Measurements from ENCODE around the gene DOK3. TPM values are rescaled to one million over a fixed set of nuclear protein-coding genes. Genes with fewer than 3 reads are reported as not detected.

The DOK3 gene
- total and polyA plus RNA-seq, 2 experiments from 2014 or later: 2.2 to 11.1 TPM

DNA sequence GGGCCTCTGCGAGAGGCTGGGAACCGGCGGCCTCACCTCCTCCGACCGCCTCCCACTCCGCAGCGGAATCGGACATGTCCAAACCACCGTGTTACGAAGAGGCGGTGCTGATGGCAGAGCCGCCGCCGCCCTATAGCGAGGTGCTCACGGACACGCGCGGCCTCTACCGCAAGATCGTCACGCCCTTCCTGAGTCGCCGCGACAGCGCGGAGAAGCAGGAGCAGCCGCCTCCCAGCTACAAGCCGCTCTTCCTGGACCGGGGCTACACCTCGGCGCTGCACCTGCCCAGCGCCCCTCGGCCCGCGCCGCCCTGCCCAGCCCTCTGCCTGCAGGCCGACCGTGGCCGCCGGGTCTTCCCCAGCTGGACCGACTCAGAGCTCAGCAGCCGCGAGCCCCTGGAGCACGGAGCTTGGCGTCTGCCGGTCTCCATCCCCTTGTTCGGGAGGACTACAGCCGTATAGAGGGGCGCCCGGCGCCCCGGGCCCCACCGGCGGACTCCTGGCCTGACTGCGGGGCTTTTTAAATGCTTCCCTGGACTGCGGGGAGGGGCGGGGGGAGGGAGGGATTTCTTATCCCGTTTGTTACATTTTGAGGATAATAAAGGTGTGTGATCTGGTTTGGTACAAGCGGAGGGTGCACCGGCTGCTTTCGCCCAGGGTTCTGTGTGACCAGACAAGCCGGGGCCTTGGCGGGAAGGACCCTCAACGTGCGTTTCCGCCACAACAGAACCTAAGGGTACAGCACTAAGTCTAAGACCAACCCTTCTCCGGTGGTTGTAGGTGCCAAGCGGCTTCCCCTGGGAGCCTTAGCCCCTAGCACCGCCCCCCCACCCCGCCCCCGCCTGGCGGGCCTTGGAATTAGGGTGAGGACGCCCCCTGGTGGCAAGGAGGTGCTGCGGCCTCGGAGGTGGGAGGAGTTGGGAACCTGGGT is 53.7 kb downstream of the DOK3 start:
- Histone ChIP-seq H3K4me1 (ENCODE audit: insufficient read depth) (peaks cover 19% of the 10 kb centered on the region), H3K9me2 (ENCODE audit: insufficient read depth) (no peaks in the 10 kb centered on the region), H2AFZ (no peak overlapping the region), H3K27me3 (ENCODE audit: insufficient read depth) (peaks cover 19% of the 10 kb centered on the region), H4K20me1 (replicated peaks; ENCODE audit: insufficient read depth) (peaks cover 21% of the 10 kb centered on the region), H3K4me2 (peak overlapping the region; percentile 96), H3K79me2 (replicated peaks; ENCODE audit: insufficient read depth) (no peaks in the 10 kb centered on the region; the same call in 1 of the 2 replicates), H3K4me3 (peak overlapping the region; percentile 85), H3K27ac (ENCODE audit: low read depth) (peak overlapping the region; percentile 84; the same call in 1 of the 2 replicates), H3F3A (replicated peaks; ENCODE audit: low read depth) (peaks cover 49% of the 10 kb centered on the region), H3K36me3 (ENCODE audit: insufficient read depth) (peaks cover 16% of the 10 kb centered on the region)
- Mint-ChIP-seq H3K9me3 (peaks cover 3% of the 10 kb centered on the region; the same call in 2 of the 3 replicates), H3K36me3 (ENCODE audit: low read depth) (peaks cover 38% of the 10 kb centered on the region), H3K4me1 (peaks cover 23% of the 10 kb centered on the region), H3K27ac (peak overlapping the region; percentile 97), H3K27me3 (ENCODE audit: insufficient read depth, low read depth, poor library complexity) (peaks cover 43% of the 10 kb centered on the region), H3K4me3 (peak overlapping the region; percentile 78)
- TF ChIP-seq NANOG (IDR thresholded peaks at IDR 0.05; ENCODE audit: borderline replicate concordance) (no peak), POLR2AphosphoS5 (IDR thresholded peaks at IDR 0.05; ENCODE audit: low read depth) (peak; percentile 78)
- TF ChIP-seq, protein P1, sequence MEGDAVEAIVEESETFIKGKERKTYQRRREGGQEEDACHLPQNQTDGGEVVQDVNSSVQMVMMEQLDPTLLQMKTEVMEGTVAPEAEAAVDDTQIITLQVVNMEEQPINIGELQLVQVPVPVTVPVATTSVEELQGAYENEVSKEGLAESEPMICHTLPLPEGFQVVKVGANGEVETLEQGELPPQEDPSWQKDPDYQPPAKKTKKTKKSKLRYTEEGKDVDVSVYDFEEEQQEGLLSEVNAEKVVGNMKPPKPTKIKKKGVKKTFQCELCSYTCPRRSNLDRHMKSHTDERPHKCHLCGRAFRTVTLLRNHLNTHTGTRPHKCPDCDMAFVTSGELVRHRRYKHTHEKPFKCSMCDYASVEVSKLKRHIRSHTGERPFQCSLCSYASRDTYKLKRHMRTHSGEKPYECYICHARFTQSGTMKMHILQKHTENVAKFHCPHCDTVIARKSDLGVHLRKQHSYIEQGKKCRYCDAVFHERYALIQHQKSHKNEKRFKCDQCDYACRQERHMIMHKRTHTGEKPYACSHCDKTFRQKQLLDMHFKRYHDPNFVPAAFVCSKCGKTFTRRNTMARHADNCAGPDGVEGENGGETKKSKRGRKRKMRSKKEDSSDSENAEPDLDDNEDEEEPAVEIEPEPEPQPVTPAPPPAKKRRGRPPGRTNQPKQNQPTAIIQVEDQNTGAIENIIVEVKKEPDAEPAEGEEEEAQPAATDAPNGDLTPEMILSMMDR (conservative IDR thresholded peaks at IDR 0.05; ENCODE audit: low read depth in 2 of 2): peak; percentile 73 to 94
- DNase-seq (ENCODE audit: low spot score) (peak; percentile 97), ATAC-seq (peak; percentile 19)

DNA sequence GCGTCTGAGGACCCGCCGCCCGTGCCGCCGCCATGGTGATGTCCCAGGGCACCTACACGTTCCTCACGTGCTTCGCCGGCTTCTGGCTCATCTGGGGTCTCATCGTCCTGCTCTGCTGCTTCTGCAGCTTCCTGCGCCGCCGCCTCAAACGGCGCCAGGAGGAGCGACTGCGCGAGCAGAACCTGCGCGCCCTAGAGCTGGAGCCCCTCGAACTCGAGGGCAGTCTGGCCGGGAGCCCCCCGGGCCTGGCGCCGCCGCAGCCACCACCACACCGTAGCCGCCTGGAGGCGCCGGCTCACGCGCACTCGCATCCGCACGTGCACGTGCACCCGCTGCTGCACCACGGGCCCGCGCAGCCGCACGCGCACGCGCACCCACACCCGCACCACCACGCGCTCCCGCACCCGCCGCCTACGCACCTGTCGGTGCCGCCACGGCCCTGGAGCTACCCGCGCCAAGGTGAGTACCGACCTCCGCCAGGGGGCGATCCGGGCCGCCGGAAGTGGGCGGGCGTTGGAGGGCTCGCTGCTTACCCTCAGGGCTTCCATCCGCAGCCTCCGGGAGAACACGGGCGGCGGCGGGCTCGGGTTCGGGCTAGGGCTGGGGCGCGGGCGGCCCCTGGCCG is 54.5 kb downstream of the DOK3 start:
- Mint-ChIP-seq H3K4me1 (peaks cover 26% of the 10 kb centered on the region), H3K4me3 (peak overlapping the region; percentile 78), H3K27ac (no peak overlapping the region), H3K9me3 (peaks cover 3% of the 10 kb centered on the region; the same call in 2 of the 3 replicates), H3K36me3 (ENCODE audit: low read depth) (peaks cover 32% of the 10 kb centered on the region), H3K27me3 (ENCODE audit: insufficient read depth, low read depth, poor library complexity) (peaks cover 39% of the 10 kb centered on the region)
- no peaks in the 10 kb centered on the region; the same call in 1 of the 2 replicates for H3K79me2 ChIP-seq (replicated peaks; ENCODE audit: insufficient read depth)
- H4K20me1 ChIP-seq (replicated peaks; ENCODE audit: insufficient read depth): peaks cover 21% of the 10 kb centered on the region
- peaks cover 19% of the 10 kb centered on the region for H3K27me3 ChIP-seq (ENCODE audit: insufficient read depth)
- peak overlapping the region; percentile 96 for H3K4me2 ChIP-seq
- peak overlapping the region; percentile 85 for H3K4me3 ChIP-seq
- no peaks in the 10 kb centered on the region for H3K9me2 ChIP-seq (ENCODE audit: insufficient read depth)
- peak overlapping the region; percentile 38; the same call in 1 of the 2 replicates for H2AFZ ChIP-seq
- peaks cover 10% of the 10 kb centered on the region; the same call in 1 of the 2 replicates for H3K36me3 ChIP-seq (ENCODE audit: insufficient read depth)
- peaks cover 19% of the 10 kb centered on the region for H3K4me1 ChIP-seq (ENCODE audit: insufficient read depth)
- H3K27ac ChIP-seq (ENCODE audit: low read depth): peak overlapping the region; percentile 84; the same call in 1 of the 2 replicates
- DNase-seq (ENCODE audit: low spot score) (peak; percentile 95), ATAC-seq (peak; percentile 59)
- H3F3A ChIP-seq (replicated peaks; ENCODE audit: low read depth): peaks cover 44% of the 10 kb centered on the region
- TF ChIP-seq CREB1 (CRISPR knock-in tag; IDR thresholded peaks at IDR 0.05; ENCODE audit: low read depth): peak; percentile 56; the same call in 1 of the 2 replicates
- TF ChIP-seq, protein P2, sequence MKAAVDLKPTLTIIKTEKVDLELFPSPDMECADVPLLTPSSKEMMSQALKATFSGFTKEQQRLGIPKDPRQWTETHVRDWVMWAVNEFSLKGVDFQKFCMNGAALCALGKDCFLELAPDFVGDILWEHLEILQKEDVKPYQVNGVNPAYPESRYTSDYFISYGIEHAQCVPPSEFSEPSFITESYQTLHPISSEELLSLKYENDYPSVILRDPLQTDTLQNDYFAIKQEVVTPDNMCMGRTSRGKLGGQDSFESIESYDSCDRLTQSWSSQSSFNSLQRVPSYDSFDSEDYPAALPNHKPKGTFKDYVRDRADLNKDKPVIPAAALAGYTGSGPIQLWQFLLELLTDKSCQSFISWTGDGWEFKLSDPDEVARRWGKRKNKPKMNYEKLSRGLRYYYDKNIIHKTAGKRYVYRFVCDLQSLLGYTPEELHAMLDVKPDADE (IDR thresholded peaks at IDR 0.05): peak; percentile 84
- no peak for TF ChIP-seq EZH2phosphoT487 (IDR thresholded peaks at IDR 0.05; ENCODE audit: unreplicated experiment)
- TF ChIP-seq, protein P3, sequence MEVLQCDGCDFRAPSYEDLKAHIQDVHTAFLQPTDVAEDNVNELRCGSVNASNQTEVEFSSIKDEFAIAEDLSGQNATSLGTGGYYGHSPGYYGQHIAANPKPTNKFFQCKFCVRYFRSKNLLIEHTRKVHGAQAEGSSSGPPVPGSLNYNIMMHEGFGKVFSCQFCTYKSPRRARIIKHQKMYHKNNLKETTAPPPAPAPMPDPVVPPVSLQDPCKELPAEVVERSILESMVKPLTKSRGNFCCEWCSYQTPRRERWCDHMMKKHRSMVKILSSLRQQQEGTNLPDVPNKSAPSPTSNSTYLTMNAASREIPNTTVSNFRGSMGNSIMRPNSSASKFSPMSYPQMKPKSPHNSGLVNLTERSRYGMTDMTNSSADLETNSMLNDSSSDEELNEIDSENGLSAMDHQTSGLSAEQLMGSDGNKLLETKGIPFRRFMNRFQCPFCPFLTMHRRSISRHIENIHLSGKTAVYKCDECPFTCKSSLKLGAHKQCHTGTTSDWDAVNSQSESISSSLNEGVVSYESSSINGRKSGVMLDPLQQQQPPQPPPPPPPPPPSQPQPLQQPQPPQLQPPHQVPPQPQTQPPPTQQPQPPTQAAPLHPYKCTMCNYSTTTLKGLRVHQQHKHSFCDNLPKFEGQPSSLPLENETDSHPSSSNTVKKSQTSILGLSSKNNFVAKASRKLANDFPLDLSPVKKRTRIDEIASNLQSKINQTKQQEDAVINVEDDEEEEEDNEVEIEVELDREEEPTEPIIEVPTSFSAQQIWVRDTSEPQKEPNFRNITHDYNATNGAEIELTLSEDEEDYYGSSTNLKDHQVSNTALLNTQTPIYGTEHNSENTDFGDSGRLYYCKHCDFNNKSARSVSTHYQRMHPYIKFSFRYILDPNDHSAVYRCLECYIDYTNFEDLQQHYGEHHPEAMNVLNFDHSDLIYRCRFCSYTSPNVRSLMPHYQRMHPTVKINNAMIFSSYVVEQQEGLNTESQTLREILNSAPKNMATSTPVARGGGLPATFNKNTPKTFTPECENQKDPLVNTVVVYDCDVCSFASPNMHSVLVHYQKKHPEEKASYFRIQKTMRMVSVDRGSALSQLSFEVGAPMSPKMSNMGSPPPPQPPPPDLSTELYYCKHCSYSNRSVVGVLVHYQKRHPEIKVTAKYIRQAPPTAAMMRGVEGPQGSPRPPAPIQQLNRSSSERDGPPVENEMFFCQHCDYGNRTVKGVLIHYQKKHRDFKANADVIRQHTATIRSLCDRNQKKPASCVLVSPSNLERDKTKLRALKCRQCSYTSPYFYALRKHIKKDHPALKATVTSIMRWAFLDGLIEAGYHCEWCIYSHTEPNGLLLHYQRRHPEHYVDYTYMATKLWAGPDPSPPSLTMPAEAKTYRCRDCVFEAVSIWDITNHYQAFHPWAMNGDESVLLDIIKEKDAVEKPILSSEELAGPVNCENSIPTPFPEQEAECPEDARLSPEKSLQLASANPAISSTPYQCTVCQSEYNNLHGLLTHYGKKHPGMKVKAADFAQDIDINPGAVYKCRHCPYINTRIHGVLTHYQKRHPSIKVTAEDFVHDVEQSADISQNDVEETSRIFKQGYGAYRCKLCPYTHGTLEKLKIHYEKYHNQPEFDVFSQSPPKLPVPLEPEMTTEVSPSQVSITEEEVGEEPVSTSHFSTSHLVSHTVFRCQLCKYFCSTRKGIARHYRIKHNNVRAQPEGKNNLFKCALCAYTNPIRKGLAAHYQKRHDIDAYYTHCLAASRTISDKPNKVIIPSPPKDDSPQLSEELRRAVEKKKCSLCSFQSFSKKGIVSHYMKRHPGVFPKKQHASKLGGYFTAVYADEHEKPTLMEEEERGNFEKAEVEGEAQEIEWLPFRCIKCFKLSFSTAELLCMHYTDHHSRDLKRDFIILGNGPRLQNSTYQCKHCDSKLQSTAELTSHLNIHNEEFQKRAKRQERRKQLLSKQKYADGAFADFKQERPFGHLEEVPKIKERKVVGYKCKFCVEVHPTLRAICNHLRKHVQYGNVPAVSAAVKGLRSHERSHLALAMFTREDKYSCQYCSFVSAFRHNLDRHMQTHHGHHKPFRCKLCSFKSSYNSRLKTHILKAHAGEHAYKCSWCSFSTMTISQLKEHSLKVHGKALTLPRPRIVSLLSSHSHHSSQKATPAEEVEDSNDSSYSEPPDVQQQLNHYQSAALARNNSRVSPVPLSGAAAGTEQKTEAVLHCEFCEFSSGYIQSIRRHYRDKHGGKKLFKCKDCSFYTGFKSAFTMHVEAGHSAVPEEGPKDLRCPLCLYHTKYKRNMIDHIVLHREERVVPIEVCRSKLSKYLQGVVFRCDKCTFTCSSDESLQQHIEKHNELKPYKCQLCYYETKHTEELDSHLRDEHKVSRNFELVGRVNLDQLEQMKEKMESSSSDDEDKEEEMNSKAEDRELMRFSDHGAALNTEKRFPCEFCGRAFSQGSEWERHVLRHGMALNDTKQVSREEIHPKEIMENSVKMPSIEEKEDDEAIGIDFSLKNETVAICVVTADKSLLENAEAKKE (CRISPR knock-in tag; IDR thresholded peaks at IDR 0.05): no peak
